Ishikawa (cell line): Measurements from ENCODE around the gene WDR43.

Experiments used
- CEBPB ChIP-seq: IDR thresholded peaks from 2 replicates; pipeline ENCODE4 v1.6.1; 2012
- CREB1 ChIP-seq: IDR thresholded peaks from 2 replicates; pipeline ENCODE4 v1.6.1; 2012; ENCODE audit warnings: low read depth
- EGR1 ChIP-seq: IDR thresholded peaks from 2 replicates; pipeline ENCODE4 v1.6.1; 2012
- EP300 ChIP-seq: IDR thresholded peaks from 2 replicates; pipeline ENCODE4 v1.6.1; 2012; ENCODE audit warnings: borderline replicate concordance
- FOXM1 ChIP-seq: IDR thresholded peaks from 2 replicates; pipeline ENCODE4 v1.6.1; 2012; ENCODE audit warnings: low read depth, borderline replicate concordance
- NFIC ChIP-seq: IDR thresholded peaks from 2 replicates; pipeline ENCODE4 v1.6.1; 2012
- RAD21 ChIP-seq: IDR thresholded peaks from 2 replicates; pipeline ENCODE4 v1.6.1; 2012; ENCODE audit warnings: low read depth
- REST ChIP-seq: IDR thresholded peaks from 2 replicates; pipeline ENCODE4 v1.6.1; 2012; ENCODE audit warnings: low read depth, mild to moderate bottlenecking
- TAF1 ChIP-seq: IDR thresholded peaks from 2 replicates; pipeline ENCODE4 v1.6.1; 2012; ENCODE audit warnings: low read depth, mild to moderate bottlenecking
- TCF12 ChIP-seq: IDR thresholded peaks from 2 replicates; pipeline ENCODE4 v1.6.1; 2012; ENCODE audit warnings: low read depth
- TEAD4 ChIP-seq: IDR thresholded peaks from 2 replicates; pipeline ENCODE4 v1.6.1; 2012
- YY1 ChIP-seq: IDR thresholded peaks from 2 replicates; pipeline ENCODE4 v1.6.1; 2012; ENCODE audit warnings: low read depth
- ZBTB7A ChIP-seq: IDR thresholded peaks from 2 replicates; pipeline ENCODE4 v1.6.1; 2012; ENCODE audit warnings: low read depth
- TF ChIP-seq, protein P1 (sequence below): IDR thresholded peaks from 2 replicates; pipeline ENCODE4 v1.6.1; 2012
- TF ChIP-seq, protein P2 (sequence below): IDR thresholded peaks from 2 replicates; pipeline ENCODE4 v1.6.1; 2012

Gene WDR43

GRCh38 chr2:28955467-28955866, 61.0 kb downstream of the WDR43 start:
- TF ChIP-seq, protein P1, sequence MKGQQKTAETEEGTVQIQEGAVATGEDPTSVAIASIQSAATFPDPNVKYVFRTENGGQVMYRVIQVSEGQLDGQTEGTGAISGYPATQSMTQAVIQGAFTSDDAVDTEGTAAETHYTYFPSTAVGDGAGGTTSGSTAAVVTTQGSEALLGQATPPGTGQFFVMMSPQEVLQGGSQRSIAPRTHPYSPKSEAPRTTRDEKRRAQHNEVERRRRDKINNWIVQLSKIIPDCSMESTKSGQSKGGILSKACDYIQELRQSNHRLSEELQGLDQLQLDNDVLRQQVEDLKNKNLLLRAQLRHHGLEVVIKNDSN: peak; percentile 30; the same call in 1 of the 2 replicates
- no peak for TF ChIP-seq ZBTB7A
- no peak for TF ChIP-seq EGR1

GRCh38 chr2:28956415-28956826, 62.0 kb downstream of the WDR43 start:
- TF ChIP-seq, protein P2, sequence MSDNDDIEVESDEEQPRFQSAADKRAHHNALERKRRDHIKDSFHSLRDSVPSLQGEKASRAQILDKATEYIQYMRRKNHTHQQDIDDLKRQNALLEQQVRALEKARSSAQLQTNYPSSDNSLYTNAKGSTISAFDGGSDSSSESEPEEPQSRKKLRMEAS: no peak
- TF ChIP-seq CREB1 (no peak), RAD21 (no peak), TCF12 (no peak), TEAD4 (no peak), EP300 (no peak), EGR1 (no peak), REST (no peak)

DNA sequence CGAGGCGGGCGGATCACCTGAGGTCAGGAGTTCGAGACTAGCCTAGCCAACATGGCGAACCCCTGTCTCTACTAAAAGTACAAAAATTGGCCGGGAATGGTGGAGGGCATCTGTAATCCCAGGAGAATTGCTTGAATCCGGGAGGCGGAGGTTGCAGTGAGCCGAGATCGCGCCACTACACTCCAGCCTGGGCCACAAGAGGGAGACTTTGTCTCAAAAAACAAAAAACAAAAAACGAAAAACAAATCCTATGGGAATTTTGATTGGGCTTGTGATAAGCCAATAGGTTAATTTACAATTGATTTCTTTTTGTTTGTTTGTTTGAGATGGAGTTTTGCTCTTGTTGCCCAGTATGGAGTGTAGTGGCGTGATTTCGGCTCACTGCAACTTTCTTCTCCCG, 62.4 kb downstream of the WDR43 start:
- peak; percentile 55 for TF ChIP-seq RAD21
- no peak for TF ChIP-seq CEBPB

- TF ChIP-seq RAD21 (peak; percentile 97), TAF1 (no peak)
- TF ChIP-seq, protein P1: no peak
These were observed 64.2 kb downstream of the WDR43 start for GRCh38 chr2:28958689-28959088.

GRCh38 chr2:28960401-28960800, 65.9 kb downstream of the WDR43 start:
- TF ChIP-seq REST (no peak), TAF1 (no peak), ZBTB7A (no peak), EGR1 (no peak), CREB1 (no peak), RAD21 (no peak), NFIC (no peak), EP300 (no peak), YY1 (no peak), FOXM1 (no peak), TEAD4 (no peak), TCF12 (no peak), CEBPB (no peak)
- TF ChIP-seq, protein P1: no peak
- TF ChIP-seq, protein P2: no peak

GRCh38 chr2:28962505-28962904, 68.0 kb downstream of the WDR43 start:
- TF ChIP-seq TCF12 (no peak), TAF1 (no peak), CEBPB (no peak), YY1 (no peak), TEAD4 (no peak), NFIC (no peak), REST (no peak), EP300 (no peak), CREB1 (no peak), EGR1 (no peak), ZBTB7A (no peak), FOXM1 (no peak), RAD21 (no peak)
- TF ChIP-seq, protein P2: no peak
- TF ChIP-seq, protein P1: no peak
